NOMO-1 (cell line): ENCODE results near the gene FBXO41.
A peak's percentile ranks its signal among the peaks of the same experiment; 100 is the strongest.

Source experiments
- DNase-seq, 2 experiments: peaks; one replicate each; lab custom pipeline; 2025; ENCODE audit not compliant: unreplicated experiment in 2 of 2; lab: John Stamatoyannopoulos, UW

Gene FBXO41

GRCh38 chr2:73215254-73215653, 69.0 kb downstream of the FBXO41 start:
- no peak for DNase-seq

- DNase-seq: peak; percentile 77 to 83
Observed at GRCh38 chr2:73214120-73215035, 69.9 kb downstream of the FBXO41 start, which contains the start of gene SMYD5. Gene SMYD5 (plus strand): TSS chr2:73214245. CDS start chr2:73214267, 22 bp downstream.

- peak; percentile 60 to 62 for DNase-seq
Observed at GRCh38 chr2:73212448-73213176, 71.7 kb downstream of the FBXO41 start.

- no peak for DNase-seq
Observed at GRCh38 chr2:73212098-73212447, 72.2 kb downstream of the FBXO41 start.

GRCh38 chr2:73210696-73211095, 73.6 kb downstream of the FBXO41 start:
- DNase-seq: no peak

GRCh38 chr2:73210019-73210418, 74.3 kb downstream of the FBXO41 start:
- DNase-seq: no peak

- DNase-seq: no peak
Observed at GRCh38 chr2:73208258-73208657, 76.0 kb downstream of the FBXO41 start.

GRCh38 chr2:73205611-73206010, 78.7 kb downstream of the FBXO41 start:
- no peak for DNase-seq
